Coronary artery (tissue), 2 donors: Measurements from ENCODE around the gene MED17.

ENCODE experiments used
- DNase-seq: peaks from one replicate; pipeline ENCODE4 v3.0.0-alpha.2; 2017; ENCODE audit warnings: low spot score
- H3K27ac ChIP-seq, 2 donors: fragments of 200-600 bp; sonication (generic); one replicate each; pipeline ENCODE4 v1.5.1; 2016 to 2019
- H3K4me3 ChIP-seq: fragments of 200-600 bp; sonication (generic); 2 replicates; pipeline ENCODE4 v1.5.1; 2016; ENCODE audit warnings: mild to moderate bottlenecking, moderate library complexity
- TF ChIP-seq, protein P1 (sequence below): fragments of 200-600 bp; sonication (generic); IDR thresholded peaks from one replicate; pipeline ENCODE4 v1.5.1; 2019; ENCODE audit warnings: antibody characterized with exemption

MED17 gene

DNA sequence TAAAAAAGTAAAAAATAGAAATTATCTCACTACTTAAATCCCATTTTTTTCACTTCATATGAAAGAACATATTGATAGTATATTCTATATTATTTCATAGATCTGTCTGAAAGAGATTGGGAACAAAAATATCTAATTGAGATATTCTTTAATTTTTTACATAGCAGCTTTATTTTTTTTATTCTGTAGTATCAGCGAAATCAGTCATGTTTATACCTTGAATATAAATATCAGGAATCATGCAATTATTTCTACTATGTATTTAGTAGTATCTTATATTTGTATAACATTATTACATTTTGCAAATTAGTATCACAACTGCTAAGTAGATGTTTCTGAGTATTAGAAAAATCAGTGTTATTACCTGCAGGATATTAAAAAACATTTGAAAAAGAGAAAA lies 22.2 kb upstream of the MED17 start:
- TF ChIP-seq, protein P1, sequence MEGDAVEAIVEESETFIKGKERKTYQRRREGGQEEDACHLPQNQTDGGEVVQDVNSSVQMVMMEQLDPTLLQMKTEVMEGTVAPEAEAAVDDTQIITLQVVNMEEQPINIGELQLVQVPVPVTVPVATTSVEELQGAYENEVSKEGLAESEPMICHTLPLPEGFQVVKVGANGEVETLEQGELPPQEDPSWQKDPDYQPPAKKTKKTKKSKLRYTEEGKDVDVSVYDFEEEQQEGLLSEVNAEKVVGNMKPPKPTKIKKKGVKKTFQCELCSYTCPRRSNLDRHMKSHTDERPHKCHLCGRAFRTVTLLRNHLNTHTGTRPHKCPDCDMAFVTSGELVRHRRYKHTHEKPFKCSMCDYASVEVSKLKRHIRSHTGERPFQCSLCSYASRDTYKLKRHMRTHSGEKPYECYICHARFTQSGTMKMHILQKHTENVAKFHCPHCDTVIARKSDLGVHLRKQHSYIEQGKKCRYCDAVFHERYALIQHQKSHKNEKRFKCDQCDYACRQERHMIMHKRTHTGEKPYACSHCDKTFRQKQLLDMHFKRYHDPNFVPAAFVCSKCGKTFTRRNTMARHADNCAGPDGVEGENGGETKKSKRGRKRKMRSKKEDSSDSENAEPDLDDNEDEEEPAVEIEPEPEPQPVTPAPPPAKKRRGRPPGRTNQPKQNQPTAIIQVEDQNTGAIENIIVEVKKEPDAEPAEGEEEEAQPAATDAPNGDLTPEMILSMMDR = no peak
- Histone ChIP-seq H3K4me3 (no peak overlapping the region), H3K27ac (no peak overlapping the region)
- DNase-seq = no peak

DNA sequence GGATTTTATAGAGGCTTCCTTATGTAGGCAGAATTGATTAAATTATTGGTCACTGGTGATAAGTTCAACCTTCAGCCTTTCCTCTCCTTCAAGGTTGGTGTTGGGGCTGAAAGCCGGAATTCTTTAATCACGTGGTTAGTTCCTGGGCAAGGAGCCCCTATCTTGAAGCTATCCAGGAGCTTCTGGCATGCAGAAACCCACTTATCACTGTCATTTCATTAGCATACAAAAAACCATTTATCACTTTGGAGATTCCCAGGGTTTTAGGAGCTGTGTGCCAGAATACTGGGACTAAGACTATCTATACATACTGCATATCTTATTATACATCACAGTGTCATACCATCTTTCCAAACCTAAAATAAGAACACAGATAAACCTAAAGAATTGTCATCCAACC lies 18.5 kb upstream of the MED17 start:
- no peak overlapping the region for H3K4me3 ChIP-seq
- no peak overlapping the region for H3K27ac ChIP-seq
- TF ChIP-seq, protein P1 = no peak
- no peak for DNase-seq

DNA sequence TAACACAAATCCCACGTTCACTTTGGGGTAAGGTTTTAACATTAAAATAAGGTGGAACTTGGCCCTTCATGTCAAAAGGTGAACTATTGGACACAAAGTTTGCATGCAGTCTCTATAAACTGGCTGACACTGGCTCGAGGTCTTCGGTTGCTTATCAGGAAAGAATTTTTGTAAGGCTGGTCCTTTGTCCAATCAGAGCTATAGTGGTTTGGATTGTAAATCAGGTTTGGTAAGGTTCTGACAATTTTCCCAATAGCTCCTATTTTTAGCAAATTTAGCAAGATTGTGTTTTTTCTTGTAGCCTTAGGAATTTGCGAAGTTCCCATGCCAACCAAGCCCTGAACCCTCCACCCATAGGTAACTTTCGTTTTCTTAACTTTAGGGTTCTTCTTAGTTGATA lies 17.6 kb upstream of the MED17 start:
- DNase-seq = no peak
- TF ChIP-seq, protein P1 = no peak
- Histone ChIP-seq H3K4me3 (no peak overlapping the region), H3K27ac (no peak overlapping the region)

DNA sequence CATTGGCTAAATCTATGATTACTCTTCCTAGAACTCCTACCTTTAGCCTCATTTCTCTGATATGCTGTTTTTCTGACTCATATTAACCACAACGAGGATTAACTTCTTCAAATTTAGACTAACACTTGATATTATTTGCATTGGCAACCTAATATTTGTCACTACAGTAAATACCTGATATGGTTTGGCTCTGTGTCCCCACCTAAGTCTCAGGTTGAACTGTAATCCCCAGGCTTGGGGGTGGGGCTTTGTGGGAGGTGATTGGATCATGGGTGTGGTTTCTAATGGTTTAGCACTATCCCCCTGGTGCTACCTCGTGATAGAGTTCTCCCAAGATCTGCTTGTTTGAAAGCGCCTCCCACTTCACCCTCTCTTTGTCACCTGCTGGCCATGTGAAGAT lies 17.1 kb upstream of the MED17 start:
- TF ChIP-seq, protein P1 = no peak
- no peak overlapping the region for H3K27ac ChIP-seq
- no peak overlapping the region for H3K4me3 ChIP-seq
- no peak for DNase-seq

DNA sequence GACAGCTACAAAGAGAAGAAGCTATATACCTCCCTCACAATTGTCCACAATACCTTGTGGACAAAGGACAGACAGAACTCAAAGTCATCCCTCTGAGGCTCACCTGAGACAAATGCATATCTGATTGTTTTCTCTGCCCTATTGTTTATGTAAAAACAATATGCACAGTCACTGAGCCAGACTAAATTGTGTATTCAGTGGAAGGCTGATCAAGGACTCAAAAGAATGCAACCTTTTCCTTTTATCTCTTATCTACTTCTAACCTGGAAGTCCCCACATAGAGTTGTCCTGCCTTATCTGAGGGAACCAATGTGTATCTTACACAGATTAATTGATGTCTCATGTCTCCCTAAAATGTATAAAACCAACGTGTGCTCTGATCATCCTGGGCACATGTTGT lies 13.9 kb upstream of the MED17 start:
- DNase-seq = no peak
- Histone ChIP-seq H3K4me3 (no peak overlapping the region), H3K27ac (no peak overlapping the region)
- TF ChIP-seq, protein P1 = no peak

DNA sequence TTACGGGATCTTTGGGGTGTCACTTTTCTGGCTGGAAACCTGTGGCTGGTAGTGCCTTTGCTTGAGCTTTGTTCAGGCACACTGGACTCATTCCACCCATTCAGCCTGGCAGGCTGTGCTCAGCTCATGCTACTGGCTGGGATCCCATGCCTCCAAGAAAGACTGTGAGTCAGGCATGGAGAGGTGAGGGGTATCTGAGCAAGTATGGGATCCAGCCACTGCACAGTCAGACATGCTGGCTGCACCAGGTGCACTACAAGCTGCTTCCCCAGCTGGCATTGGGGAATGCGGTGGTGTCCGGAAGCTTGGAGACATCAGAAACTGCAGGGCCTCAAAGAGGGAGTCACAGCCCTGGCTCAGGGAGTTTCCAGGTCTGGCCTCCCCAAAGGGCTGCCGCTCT lies 12.0 kb upstream of the MED17 start:
- H3K27ac ChIP-seq = no peak overlapping the region
- no peak overlapping the region for H3K4me3 ChIP-seq
- DNase-seq = no peak
- TF ChIP-seq, protein P1 = no peak

DNA sequence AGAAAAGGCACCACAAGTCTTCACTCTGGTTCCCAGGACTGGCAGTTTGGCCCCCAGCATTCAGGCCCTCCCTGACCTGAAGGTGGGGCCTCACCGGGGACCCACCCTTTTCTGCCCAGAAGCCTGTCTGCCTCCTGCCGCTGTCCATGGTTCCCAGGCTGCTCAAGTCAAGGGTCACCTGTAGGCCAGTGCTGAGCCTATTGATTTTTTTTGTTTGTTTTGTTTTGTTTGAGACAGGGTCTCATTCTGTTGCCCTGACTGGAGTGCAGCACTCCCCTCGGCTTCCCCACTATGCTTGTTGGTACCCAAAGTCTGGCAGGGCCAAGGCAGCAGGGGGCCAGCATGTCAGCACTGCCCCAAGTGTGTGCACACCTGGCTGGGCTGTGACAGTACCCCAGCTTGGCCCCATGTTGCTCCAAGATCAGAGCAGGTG lies 11.0 kb upstream of the MED17 start:
- H3K4me3 ChIP-seq = no peak overlapping the region
- no peak for DNase-seq
- TF ChIP-seq, protein P1 = no peak
- no peak overlapping the region for H3K27ac ChIP-seq
